ENCODE measurements around the gene VEGFB.

Gene VEGFB

GRCh38 chr11:64253043-64253442 is 18.7 kb downstream of the VEGFB start:
- Mint-ChIP-seq H3K9me3 (no peaks in the 10 kb centered on the region), H3K27ac (no peak overlapping the region), H3K4me1 (ENCODE audit: low read depth) (peaks cover 19% of the 10 kb centered on the region), H3K36me3 (ENCODE audit: low read depth) (peaks cover 18% of the 10 kb centered on the region), H3K27me3 (no peaks in the 10 kb centered on the region), H3K4me3 (peak overlapping the region; percentile 16)
- DNase-seq, result no peak

DNA sequence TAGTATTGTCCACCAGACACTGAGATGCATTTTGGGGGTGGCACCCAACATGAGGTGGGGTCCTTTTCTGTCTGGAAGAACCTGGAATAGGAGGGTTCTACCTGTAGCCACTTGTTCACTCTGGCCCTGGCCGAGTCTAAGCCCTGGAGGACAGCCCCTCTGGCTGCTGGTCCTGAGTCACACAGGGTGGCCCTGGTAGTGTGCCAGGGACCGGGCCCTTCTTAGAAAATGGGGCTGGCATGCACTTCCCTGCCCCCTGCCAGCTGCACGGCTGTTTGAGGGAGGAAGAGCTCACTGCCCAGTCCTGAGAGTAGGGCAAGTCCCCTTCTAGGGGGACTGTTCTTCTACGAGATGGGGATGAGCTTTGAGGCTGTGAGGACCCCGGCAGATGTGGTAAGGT is 19.1 kb downstream of the VEGFB start:
- Mint-ChIP-seq H3K27ac (no peak overlapping the region), H3K9me3 (no peaks in the 10 kb centered on the region), H3K4me1 (ENCODE audit: low read depth) (peaks cover 15% of the 10 kb centered on the region), H3K36me3 (ENCODE audit: low read depth) (peaks cover 22% of the 10 kb centered on the region), H3K27me3 (no peaks in the 10 kb centered on the region), H3K4me3 (peak overlapping the region; percentile 16)
- no peak for DNase-seq

DNA sequence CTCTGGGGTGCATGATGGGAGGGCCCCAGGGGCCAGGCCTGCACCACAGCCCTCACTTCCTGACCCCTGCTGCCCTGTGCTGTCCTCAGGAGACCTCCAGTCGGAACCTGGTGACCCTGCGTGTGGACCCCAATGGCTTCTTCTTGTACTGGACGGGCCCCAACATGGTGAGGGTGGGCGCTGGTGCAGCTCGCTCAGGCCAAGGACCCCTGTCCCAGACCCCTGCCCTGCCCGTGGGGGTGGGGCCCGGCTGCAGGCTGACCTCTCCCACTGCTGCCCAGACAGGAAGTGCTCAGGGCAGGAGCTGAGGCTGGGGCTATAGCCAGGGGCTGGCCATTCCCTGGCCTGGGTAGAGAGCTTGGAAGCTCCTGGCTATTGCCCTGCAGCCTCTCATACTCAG is 19.9 kb downstream of the VEGFB start:
- no peak overlapping the region for H3K4me3 Mint-ChIP-seq
- H3K4me1 Mint-ChIP-seq (ENCODE audit: low read depth), result peaks cover 16% of the 10 kb centered on the region
- H3K27me3 Mint-ChIP-seq, result no peaks in the 10 kb centered on the region
- no peak overlapping the region for H3K27ac Mint-ChIP-seq
- no peak for DNase-seq
- H3K36me3 Mint-ChIP-seq (ENCODE audit: low read depth), result peaks cover 28% of the 10 kb centered on the region
- H3K9me3 Mint-ChIP-seq, result no peaks in the 10 kb centered on the region

DNA sequence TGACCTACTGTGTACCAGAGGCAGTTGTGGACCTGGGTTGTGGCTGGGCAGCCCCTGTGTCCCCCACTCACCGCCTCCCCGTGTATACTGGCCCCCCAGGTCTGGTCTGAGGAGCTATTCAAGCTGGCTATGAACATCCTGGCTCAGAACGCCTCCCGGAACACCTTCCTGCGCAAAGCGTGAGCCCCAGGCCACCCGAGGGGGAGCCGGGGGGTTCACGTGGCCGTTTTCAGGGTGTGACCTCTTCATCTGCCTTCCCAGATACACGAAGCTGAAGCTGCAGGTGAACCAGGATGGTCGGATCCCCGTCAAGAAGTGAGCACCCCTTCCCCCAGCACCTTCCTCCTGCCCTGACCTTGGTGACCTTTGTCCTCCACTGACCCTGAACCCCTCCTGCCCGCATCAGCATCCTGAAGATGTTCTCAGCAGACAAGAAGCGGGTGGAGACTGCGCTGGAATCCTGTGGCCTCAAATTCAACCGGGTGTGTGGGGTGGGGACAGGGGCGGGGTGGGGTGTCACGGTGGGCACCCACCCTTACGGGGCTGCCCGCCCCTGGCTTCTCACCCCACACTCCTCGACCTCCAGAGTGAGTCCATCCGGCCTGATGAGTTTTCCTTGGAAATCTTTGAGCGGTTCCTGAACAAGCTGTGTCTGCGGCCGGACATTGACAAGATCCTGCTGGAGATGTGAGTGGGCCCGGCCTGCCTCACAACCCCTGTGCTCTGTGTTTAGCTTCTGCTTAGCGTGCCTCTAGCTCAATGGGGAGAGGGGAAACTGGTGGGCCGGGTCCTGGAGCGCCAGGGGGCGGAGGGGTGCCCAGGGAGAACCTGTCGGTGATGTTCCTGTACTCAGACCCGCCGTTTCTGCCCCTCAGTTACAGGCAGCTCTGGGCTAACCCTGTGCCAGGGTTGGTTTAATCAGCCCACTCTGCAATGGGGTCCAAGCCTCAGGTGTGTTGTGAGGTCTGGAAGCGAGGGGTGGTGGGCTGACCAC is 21.0 kb downstream of the VEGFB start:
- peaks cover 39% of the 10 kb centered on the region for H3K36me3 Mint-ChIP-seq (ENCODE audit: low read depth)
- peaks cover 21% of the 10 kb centered on the region for H3K4me1 Mint-ChIP-seq (ENCODE audit: low read depth)
- H3K27ac Mint-ChIP-seq, result no peak overlapping the region
- H3K9me3 Mint-ChIP-seq, result no peaks in the 10 kb centered on the region
- no peak overlapping the region for H3K4me3 Mint-ChIP-seq
- H3K27me3 Mint-ChIP-seq, result no peaks in the 10 kb centered on the region
- DNase-seq, result no peak

GRCh38 chr11:64256300-64256699 is 21.9 kb downstream of the VEGFB start:
- H3K36me3 Mint-ChIP-seq (ENCODE audit: low read depth), result peaks cover 42% of the 10 kb centered on the region
- no peak overlapping the region for H3K4me3 Mint-ChIP-seq
- H3K9me3 Mint-ChIP-seq, result no peaks in the 10 kb centered on the region
- peaks cover 18% of the 10 kb centered on the region for H3K4me1 Mint-ChIP-seq (ENCODE audit: low read depth)
- H3K27me3 Mint-ChIP-seq, result no peaks in the 10 kb centered on the region
- H3K27ac Mint-ChIP-seq, result no peak overlapping the region
- no peak for DNase-seq

DNA sequence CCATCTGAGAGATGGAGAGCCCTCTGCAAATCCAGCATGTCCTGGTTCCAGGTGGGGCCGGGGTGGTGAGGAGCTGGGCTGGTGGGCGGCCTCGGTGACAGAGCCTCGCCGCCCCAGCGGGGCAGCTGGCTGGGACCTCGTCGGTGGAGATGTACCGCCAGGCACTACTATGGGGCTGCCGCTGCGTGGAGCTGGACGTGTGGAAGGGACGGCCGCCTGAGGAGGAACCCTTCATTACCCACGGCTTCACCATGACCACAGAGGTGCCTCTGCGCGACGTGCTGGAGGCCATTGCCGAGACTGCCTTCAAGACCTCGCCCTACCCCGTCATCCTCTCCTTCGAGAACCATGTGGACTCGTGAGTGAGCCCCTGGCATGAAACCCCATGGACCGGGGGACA is 24.0 kb downstream of the VEGFB start:
- Mint-ChIP-seq H3K27me3 (no peaks in the 10 kb centered on the region), H3K27ac (no peak overlapping the region), H3K36me3 (ENCODE audit: low read depth) (peaks cover 58% of the 10 kb centered on the region), H3K4me3 (no peak overlapping the region), H3K9me3 (no peaks in the 10 kb centered on the region), H3K4me1 (ENCODE audit: low read depth) (peaks cover 11% of the 10 kb centered on the region)
- no peak for DNase-seq

- Mint-ChIP-seq H3K36me3 (ENCODE audit: low read depth) (peaks cover 61% of the 10 kb centered on the region), H3K27me3 (no peaks in the 10 kb centered on the region), H3K4me3 (no peak overlapping the region), H3K4me1 (ENCODE audit: low read depth) (peaks cover 11% of the 10 kb centered on the region), H3K9me3 (no peaks in the 10 kb centered on the region), H3K27ac (no peak overlapping the region)
- no peak for DNase-seq
Observed at GRCh38 chr11:64258946-64259532, 24.7 kb downstream of the VEGFB start.

- peaks cover 11% of the 10 kb centered on the region for H3K4me1 Mint-ChIP-seq (ENCODE audit: low read depth)
- peaks cover 63% of the 10 kb centered on the region for H3K36me3 Mint-ChIP-seq (ENCODE audit: low read depth)
- no peak for DNase-seq
- H3K27me3 Mint-ChIP-seq, result no peaks in the 10 kb centered on the region
- H3K4me3 Mint-ChIP-seq, result no peak overlapping the region
- no peaks in the 10 kb centered on the region for H3K9me3 Mint-ChIP-seq
- no peak overlapping the region for H3K27ac Mint-ChIP-seq
Observed at GRCh38 chr11:64259533-64260067, 25.2 kb downstream of the VEGFB start.

DNA sequence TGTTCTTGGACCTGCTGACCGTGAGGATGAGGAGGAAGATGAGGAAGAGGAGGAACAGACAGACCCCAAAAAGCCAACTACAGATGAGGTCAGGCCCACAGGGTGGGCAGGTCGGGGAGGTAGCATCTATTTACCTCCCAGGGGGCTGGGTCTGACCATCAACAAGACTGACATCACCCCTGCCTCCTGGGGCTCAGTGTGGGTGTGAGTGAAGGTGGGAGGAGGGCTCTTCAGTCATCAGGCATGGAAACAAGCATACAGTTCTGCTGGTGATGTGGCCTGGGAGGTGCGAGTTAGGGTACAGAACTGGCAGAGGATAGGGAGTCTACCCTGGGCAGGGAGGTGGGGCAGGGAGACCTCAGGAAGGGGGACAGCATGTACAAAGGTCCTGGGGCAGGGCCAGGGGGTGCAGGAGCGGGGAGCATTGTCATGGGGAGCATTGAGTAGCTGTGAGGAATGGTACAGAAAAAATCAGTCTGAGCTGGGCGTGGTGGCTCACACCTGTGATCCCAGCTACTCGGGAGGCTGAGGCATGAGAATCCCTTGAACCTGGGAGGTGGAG is 25.8 kb downstream of the VEGFB start:
- no peak overlapping the region for H3K27ac Mint-ChIP-seq

DNA sequence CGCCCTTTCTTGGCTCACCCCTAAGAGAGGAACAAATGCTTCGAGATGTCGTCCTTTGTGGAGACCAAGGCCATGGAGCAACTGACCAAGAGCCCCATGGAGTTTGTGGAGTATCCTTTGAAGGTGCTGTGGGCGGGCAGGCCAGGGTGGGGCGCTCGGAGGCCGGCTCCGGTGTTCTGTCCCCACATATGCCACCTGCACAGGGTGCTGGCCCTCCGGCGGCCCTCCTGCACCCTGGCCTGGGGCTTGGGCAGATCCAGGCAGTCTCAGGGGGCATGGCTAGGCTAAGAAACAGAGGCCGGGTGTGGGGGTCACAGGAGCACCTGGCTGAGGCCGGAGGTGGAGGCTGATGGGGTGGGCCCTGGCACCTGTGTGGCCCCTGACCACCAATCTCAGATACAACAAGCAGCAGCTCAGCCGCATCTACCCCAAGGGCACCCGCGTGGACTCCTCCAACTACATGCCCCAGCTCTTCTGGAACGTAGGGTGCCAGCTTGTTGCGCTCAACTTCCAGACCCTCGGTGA is 27.2 kb downstream of the VEGFB start:
- Mint-ChIP-seq H3K27ac (no peak overlapping the region), H3K4me3 (no peak overlapping the region), H3K27me3 (no peaks in the 10 kb centered on the region), H3K4me1 (ENCODE audit: low read depth) (peaks cover 11% of the 10 kb centered on the region), H3K36me3 (ENCODE audit: low read depth) (peaks cover 62% of the 10 kb centered on the region), H3K9me3 (no peaks in the 10 kb centered on the region)
- no peak for DNase-seq

More for the DNA sequence above, 25.8 kb downstream of the VEGFB start:
- Mint-ChIP-seq H3K4me3 (no peak overlapping the region), H3K4me1 (ENCODE audit: low read depth) (peaks cover 11% of the 10 kb centered on the region), H3K36me3 (ENCODE audit: low read depth) (peaks cover 61% of the 10 kb centered on the region), H3K27me3 (no peaks in the 10 kb centered on the region), H3K9me3 (no peaks in the 10 kb centered on the region)
- DNase-seq, result no peak

- Mint-ChIP-seq H3K4me1 (ENCODE audit: low read depth) (peaks cover 11% of the 10 kb centered on the region), H3K27me3 (no peaks in the 10 kb centered on the region), H3K9me3 (no peaks in the 10 kb centered on the region), H3K4me3 (no peak overlapping the region), H3K36me3 (ENCODE audit: low read depth) (peaks cover 60% of the 10 kb centered on the region), H3K27ac (no peak overlapping the region)
- DNase-seq, result no peak
Observed at GRCh38 chr11:64262271-64263002, 28.1 kb downstream of the VEGFB start.

GRCh38 chr11:64263021-64263946 is 28.9 kb downstream of the VEGFB start:
- no peak overlapping the region for H3K27ac Mint-ChIP-seq
- DNase-seq, result no peak

DNA sequence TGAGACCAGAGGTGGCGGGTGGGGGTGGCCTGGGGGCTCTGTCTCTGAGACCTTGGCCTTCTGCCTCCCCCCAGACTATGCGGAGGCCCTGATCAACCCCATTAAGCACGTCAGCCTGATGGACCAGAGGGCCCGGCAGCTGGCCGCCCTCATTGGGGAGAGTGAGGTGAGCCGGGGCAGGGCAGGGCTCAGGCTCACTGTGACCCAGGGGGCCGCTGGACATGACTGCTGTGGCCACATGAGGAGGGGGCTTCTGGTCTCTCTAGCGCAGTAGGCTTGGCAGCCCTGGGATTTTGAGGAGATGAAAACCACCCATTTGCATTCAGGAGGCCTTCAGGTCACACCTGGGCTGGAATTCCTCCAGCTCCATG is 29.5 kb downstream of the VEGFB start:
- Mint-ChIP-seq H3K27me3 (no peaks in the 10 kb centered on the region), H3K27ac (no peak overlapping the region), H3K4me3 (no peak overlapping the region), H3K9me3 (no peaks in the 10 kb centered on the region), H3K36me3 (ENCODE audit: low read depth) (peaks cover 55% of the 10 kb centered on the region), H3K4me1 (ENCODE audit: low read depth) (peaks cover 22% of the 10 kb centered on the region)
- DNase-seq, result no peak

More at GRCh38 chr11:64263021-64263946, 28.9 kb downstream of the VEGFB start:
- Mint-ChIP-seq H3K4me1 (ENCODE audit: low read depth) (peaks cover 16% of the 10 kb centered on the region), H3K9me3 (no peaks in the 10 kb centered on the region), H3K4me3 (no peak overlapping the region), H3K27me3 (no peaks in the 10 kb centered on the region), H3K36me3 (ENCODE audit: low read depth) (peaks cover 55% of the 10 kb centered on the region)

All from activated T-cell treated with anti-CD3 and anti-CD28 coated beads, Interleukin-2, amount 50 U/mL, for 24 hours (primary cell).